Neural cell (in vitro differentiated cells): ENCODE measurements around the gene CCDC88C. TPM values are rescaled to one million over a fixed set of nuclear protein-coding genes. Genes with fewer than 3 reads are reported as not detected.

Experiments used
- H2AFZ ChIP-seq: fragments of 200-600, 300-800 bp; sonication (generic), shearing (Covaris generic); 2 replicates; pipeline ENCODE4 v1.6.0; 2014; ENCODE audit warnings: low read depth, mild to moderate bottlenecking, antibody characterized with exemption, low read length, moderate library complexity
- H3F3A ChIP-seq: fragments of 200-600 bp; shearing (Covaris generic); 2 replicates; pipeline ENCODE4 v1.6.1; 2016; ENCODE audit warnings: mild to moderate bottlenecking, moderate library complexity, mixed read lengths, antibody characterized with exemption, low read length; ENCODE audit not compliant: insufficient read depth, poor library complexity, severe bottlenecking
- H3K27ac ChIP-seq: fragments of 200-600, 300-800 bp; sonication (generic), shearing (Covaris generic); 2 replicates; pipeline ENCODE4 v1.5.1; 2014; ENCODE audit warnings: mild to moderate bottlenecking, low read length, moderate library complexity
- H3K27me3 ChIP-seq: fragments of 300-800, 200-600 bp; sonication (generic), shearing (Covaris generic); 2 replicates; pipeline ENCODE4 v1.6.0; 2014; ENCODE audit warnings: mild to moderate bottlenecking, low read depth, low read length, moderate library complexity; ENCODE audit not compliant: insufficient read depth
- H3K36me3 ChIP-seq: fragments of 300-800, 200-600 bp; sonication (generic), shearing (Covaris generic); 2 replicates; pipeline ENCODE4 v1.5.1; 2014; ENCODE audit warnings: mild to moderate bottlenecking, antibody characterized with exemption, low read length, moderate library complexity; ENCODE audit not compliant: insufficient read depth
- H3K4me2 ChIP-seq: fragments of 300-800, 200-600 bp; sonication (generic), shearing (Covaris generic); 2 replicates; pipeline ENCODE4 v1.6.0; 2014; ENCODE audit warnings: mild to moderate bottlenecking, low read length
- H3K4me3 ChIP-seq: fragments of 300-800, 200-600 bp; sonication (generic), shearing (Covaris generic); 2 replicates; pipeline ENCODE4 v1.5.1; 2014; ENCODE audit warnings: mild to moderate bottlenecking, low read length, moderate library complexity
- H3K79me2 ChIP-seq: fragments of 200-600 bp; shearing (Covaris generic); replicated peaks from 2 replicates; pipeline ENCODE4 v1.6.0; 2014; ENCODE audit warnings: mild to moderate bottlenecking, low read length, moderate library complexity; ENCODE audit not compliant: insufficient read depth
- H3K9ac ChIP-seq: fragments of 300-800, 200-600 bp; sonication (generic), shearing (Covaris generic); 2 replicates; pipeline ENCODE4 v1.6.1; 2016; ENCODE audit warnings: mild to moderate bottlenecking, low read length, mixed read lengths
- H3K9me2 ChIP-seq: fragments of 200-600 bp; shearing (Covaris generic); 2 replicates; pipeline ENCODE4 v1.6.1; 2016; ENCODE audit warnings: mild to moderate bottlenecking, low read length, mixed read lengths; ENCODE audit not compliant: insufficient read depth
- H3K9me3 ChIP-seq: fragments of 200-600, 300-800 bp; sonication (generic), shearing (Covaris generic); 2 replicates; pipeline ENCODE4 v1.6.1; 2016; ENCODE audit warnings: mild to moderate bottlenecking, mixed run types, low read length, moderate library complexity, mixed read lengths
- H4K20me1 ChIP-seq: fragments of 200-600 bp; shearing (Covaris generic); 2 replicates; pipeline ENCODE4 v1.6.1; 2016; ENCODE audit warnings: mild to moderate bottlenecking, mixed run types; ENCODE audit not compliant: insufficient read depth
- EP300 ChIP-seq: fragments of 450-650 bp; conservative IDR thresholded peaks from 2 replicates; pipeline ENCODE4 v1.6.1; 2014; ENCODE audit warnings: antibody characterized with exemption, mild to moderate bottlenecking, moderate library complexity; ENCODE audit not compliant: poor library complexity, severe bottlenecking
- EZH2 ChIP-seq: fragments of 200-600, 300-800 bp; shearing (Covaris generic), sonication (generic); IDR thresholded peaks from 2 replicates; pipeline ENCODE4 v1.6.1; 2014; ENCODE audit warnings: antibody characterized with exemption, low read length, borderline replicate concordance, mild to moderate bottlenecking; ENCODE audit not compliant: insufficient read depth, poor library complexity, severe bottlenecking
- POLR2AphosphoS5 ChIP-seq: IDR thresholded peaks from 2 replicates; pipeline ENCODE4 v1.6.1; 2012
- RAD21 ChIP-seq: fragments of 450-650 bp; conservative IDR thresholded peaks from 2 replicates; pipeline ENCODE4 v1.6.1; 2014; ENCODE audit warnings: antibody characterized with exemption, mild to moderate bottlenecking, moderate library complexity
- SMC3 ChIP-seq: fragments of 450-650 bp; conservative IDR thresholded peaks from 2 replicates; pipeline ENCODE4 v1.6.1; 2014; ENCODE audit warnings: antibody characterized with exemption, mild to moderate bottlenecking, moderate library complexity; ENCODE audit not compliant: poor library complexity
- TAF1 ChIP-seq: IDR thresholded peaks from 2 replicates; pipeline ENCODE4 v1.6.1; 2012; ENCODE audit warnings: low read depth
- polyA plus RNA-seq: library from polyadenylated mRNA; depleted of rRNA; stranded (reverse); fragments of >200 nt; gene quantifications from 2 replicates; pipeline ENCODE4 v1.2.3, GENCODE V29; 2014
- TF ChIP-seq, protein P1 (sequence below): fragments of 450-650 bp; IDR thresholded peaks from 2 replicates; pipeline ENCODE4 v1.5.1; 2014; ENCODE audit warnings: antibody characterized with exemption, mild to moderate bottlenecking, moderate library complexity; ENCODE audit not compliant: poor library complexity, severe bottlenecking
- TF ChIP-seq, protein P2 (sequence below): IDR thresholded peaks from 2 replicates; pipeline ENCODE4 v1.6.1; 2012; ENCODE audit warnings: borderline replicate concordance

The CCDC88C gene
- polyA plus RNA-seq, 1 donor from 2014 or later, result 20.1 TPM

DNA sequence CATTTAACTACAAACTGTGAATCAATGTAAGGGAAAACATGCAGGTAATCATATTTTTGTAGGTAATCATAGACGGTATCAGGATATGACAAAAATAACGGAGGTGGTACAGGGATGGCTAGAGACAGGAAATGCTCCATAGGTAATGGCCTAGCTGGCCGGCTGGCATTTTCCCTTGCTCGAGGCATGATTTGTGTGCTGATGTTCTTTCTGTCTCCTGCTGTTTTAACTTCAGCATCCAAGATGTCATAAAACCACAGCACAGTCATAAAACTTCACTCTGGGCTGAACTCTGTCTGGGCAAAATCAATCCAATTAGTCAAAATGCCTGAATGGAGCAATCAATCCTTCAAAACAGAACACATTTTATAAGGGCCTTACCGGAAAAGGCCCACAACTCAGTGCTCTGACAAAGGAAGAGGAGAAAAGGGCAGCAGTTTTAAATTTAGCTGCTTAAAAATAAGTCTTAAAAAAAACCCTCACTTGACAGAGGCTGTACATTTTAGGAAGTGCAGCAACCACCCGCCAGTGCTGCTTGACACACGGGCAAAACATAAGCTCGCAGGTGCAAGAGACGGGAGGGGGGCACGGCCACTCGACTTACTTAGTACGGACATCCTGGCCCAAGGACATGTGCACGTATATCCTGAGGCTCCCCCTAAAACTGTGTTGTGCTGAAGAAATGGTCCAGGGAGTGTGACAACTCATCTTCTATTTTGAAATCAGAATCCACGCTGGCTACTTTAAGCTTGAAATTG lies 132.7 kb downstream of the CCDC88C start (continued):
- TF ChIP-seq, protein P1, sequence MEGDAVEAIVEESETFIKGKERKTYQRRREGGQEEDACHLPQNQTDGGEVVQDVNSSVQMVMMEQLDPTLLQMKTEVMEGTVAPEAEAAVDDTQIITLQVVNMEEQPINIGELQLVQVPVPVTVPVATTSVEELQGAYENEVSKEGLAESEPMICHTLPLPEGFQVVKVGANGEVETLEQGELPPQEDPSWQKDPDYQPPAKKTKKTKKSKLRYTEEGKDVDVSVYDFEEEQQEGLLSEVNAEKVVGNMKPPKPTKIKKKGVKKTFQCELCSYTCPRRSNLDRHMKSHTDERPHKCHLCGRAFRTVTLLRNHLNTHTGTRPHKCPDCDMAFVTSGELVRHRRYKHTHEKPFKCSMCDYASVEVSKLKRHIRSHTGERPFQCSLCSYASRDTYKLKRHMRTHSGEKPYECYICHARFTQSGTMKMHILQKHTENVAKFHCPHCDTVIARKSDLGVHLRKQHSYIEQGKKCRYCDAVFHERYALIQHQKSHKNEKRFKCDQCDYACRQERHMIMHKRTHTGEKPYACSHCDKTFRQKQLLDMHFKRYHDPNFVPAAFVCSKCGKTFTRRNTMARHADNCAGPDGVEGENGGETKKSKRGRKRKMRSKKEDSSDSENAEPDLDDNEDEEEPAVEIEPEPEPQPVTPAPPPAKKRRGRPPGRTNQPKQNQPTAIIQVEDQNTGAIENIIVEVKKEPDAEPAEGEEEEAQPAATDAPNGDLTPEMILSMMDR, result no peak
- TF ChIP-seq POLR2AphosphoS5, result no peak
- TF ChIP-seq RAD21, result no peak

DNA sequence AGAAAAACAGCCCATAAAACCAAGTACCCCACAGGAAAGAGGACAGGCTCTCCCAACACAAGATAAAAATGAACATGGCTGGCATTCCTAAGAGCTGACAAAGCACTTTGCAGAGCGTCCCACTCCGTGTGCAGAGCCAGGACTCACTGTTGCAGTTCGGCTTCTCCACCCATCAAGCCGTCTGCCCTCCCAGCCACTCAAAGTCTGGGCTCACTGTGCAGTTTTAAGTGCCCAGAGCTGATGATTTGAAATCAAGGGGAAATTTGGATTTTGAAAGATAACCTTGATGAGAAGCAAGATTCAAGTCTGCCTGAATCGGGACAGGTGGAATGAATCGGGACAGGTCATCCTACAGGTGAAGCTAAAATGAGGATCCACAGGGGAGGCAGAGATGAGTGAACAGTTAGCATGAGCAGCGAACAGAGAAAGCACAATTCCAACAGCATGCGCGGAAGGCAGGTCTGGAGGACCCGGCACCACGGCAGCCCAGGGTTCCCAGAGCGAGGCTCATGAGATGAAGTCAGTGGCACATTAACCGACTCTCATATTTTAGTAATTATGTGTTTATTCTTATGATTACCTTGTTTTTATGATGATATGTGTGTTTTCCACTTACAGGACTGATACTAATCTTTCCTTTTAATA lies 133.4 kb downstream of the CCDC88C start:
- no peaks in the 10 kb centered on the region for H3F3A ChIP-seq
- H4K20me1 ChIP-seq, result no peaks in the 10 kb centered on the region
- no peak overlapping the region for H3K27ac ChIP-seq
- H3K27me3 ChIP-seq, result no peaks in the 10 kb centered on the region
- no peak overlapping the region for H3K4me3 ChIP-seq
- H3K4me2 ChIP-seq, result no peak overlapping the region
- no peak overlapping the region for H2AFZ ChIP-seq
- H3K9me3 ChIP-seq, result no peaks in the 10 kb centered on the region
- H3K36me3 ChIP-seq, result peaks cover 4% of the 10 kb centered on the region
- TF ChIP-seq, protein P2, sequence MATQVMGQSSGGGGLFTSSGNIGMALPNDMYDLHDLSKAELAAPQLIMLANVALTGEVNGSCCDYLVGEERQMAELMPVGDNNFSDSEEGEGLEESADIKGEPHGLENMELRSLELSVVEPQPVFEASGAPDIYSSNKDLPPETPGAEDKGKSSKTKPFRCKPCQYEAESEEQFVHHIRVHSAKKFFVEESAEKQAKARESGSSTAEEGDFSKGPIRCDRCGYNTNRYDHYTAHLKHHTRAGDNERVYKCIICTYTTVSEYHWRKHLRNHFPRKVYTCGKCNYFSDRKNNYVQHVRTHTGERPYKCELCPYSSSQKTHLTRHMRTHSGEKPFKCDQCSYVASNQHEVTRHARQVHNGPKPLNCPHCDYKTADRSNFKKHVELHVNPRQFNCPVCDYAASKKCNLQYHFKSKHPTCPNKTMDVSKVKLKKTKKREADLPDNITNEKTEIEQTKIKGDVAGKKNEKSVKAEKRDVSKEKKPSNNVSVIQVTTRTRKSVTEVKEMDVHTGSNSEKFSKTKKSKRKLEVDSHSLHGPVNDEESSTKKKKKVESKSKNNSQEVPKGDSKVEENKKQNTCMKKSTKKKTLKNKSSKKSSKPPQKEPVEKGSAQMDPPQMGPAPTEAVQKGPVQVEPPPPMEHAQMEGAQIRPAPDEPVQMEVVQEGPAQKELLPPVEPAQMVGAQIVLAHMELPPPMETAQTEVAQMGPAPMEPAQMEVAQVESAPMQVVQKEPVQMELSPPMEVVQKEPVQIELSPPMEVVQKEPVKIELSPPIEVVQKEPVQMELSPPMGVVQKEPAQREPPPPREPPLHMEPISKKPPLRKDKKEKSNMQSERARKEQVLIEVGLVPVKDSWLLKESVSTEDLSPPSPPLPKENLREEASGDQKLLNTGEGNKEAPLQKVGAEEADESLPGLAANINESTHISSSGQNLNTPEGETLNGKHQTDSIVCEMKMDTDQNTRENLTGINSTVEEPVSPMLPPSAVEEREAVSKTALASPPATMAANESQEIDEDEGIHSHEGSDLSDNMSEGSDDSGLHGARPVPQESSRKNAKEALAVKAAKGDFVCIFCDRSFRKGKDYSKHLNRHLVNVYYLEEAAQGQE, result no peak
- TF ChIP-seq, protein P1, result no peak
- TF ChIP-seq EZH2, result no peak
- no peak for TF ChIP-seq SMC3
- no peak for TF ChIP-seq TAF1
- no peak for TF ChIP-seq RAD21
- TF ChIP-seq EP300, result no peak
- H3K9me2 ChIP-seq, result no peaks in the 10 kb centered on the region
- no peak overlapping the region for H3K9ac ChIP-seq
- no peaks in the 10 kb centered on the region for H3K79me2 ChIP-seq
